ENCODE measurements around the gene CALB2. TPM values are rescaled to one million over a fixed set of nuclear protein-coding genes. Genes with fewer than 3 reads are reported as not detected.

CALB2 gene
- total and polyA plus RNA-seq, 2 of the 4 experiments (the other 2 are of a cell fraction): 0.18 to 0.32 TPM

GRCh38 chr16:71352963-71353460 lies 5.5 kb upstream of the CALB2 start:
- no peak overlapping the region for H2AK5ac ChIP-seq (ENCODE audit: low read depth, low read length)
- no peak overlapping the region for H3K18ac ChIP-seq (ENCODE audit: low read depth, low read length)
- H3K9me3 ChIP-seq (ENCODE audit: control insufficient read depth, insufficient read depth, low read length): no peaks in the 10 kb centered on the region
- no peak overlapping the region for H3K4me3 ChIP-seq (ENCODE audit: insufficient read depth, low read depth, low read length)
- H3K9me1 ChIP-seq (ENCODE audit: insufficient read depth, low read length): no peaks in the 10 kb centered on the region
- no CpG with 5 or more reads among the region's 1 CpG for WGBS, 2 experiments (ENCODE audit: extremely low coverage in 2 of 2, insufficient read length in 1 of 2)
- H2BK20ac ChIP-seq (ENCODE audit: low read depth, low read length): no peak overlapping the region
- H2BK5ac ChIP-seq (ENCODE audit: low read depth, low read length, poor library complexity, severe bottlenecking): no peak overlapping the region
- H3K23ac ChIP-seq (ENCODE audit: low read depth, low read length): no peak overlapping the region
- H2AK9ac ChIP-seq (replicated peaks; ENCODE audit: low read depth, low read length, poor library complexity): no peak overlapping the region
- intact Hi-C loops (cut with micrococcal nuclease): loop anchor here (10.0 kb wide), 1 partner anchor 578 kb away; no protein-coding TSS in a partner anchor
- peaks cover 20% of the 10 kb centered on the region for H3K27me3 ChIP-seq (ENCODE audit: control insufficient read depth, insufficient read depth, low read length)
- no peak overlapping the region for H4K8ac ChIP-seq (ENCODE audit: low read depth in 2 of 2, low read length in 2 of 2)
- ATAC-seq (ENCODE audit: low read depth) (no peak), DNase-seq (no peak)
- H2BK120ac ChIP-seq (ENCODE audit: low read depth, low read length): no peak overlapping the region
- H3K79me1 ChIP-seq (ENCODE audit: low read depth in 1 of 2, low read length in 2 of 2): no peaks in the 10 kb centered on the region
- no peak overlapping the region for H3K56ac ChIP-seq (ENCODE audit: extremely low read depth, insufficient read depth, low read length)
- no peaks in the 10 kb centered on the region for H3K36me3 ChIP-seq (ENCODE audit: control insufficient read depth, insufficient read depth, low read length)
- no peak overlapping the region for H4K5ac ChIP-seq (ENCODE audit: low read depth, low read length)
- TF ChIP-seq RFX5 (IDR thresholded peaks at IDR 0.05; ENCODE audit: low read depth, low read length): no peak
- CTCF ChIA-PET: no interaction called here
- H3K27ac ChIP-seq (ENCODE audit: insufficient read depth, low read length): no peak overlapping the region
- no peak overlapping the region for H3K9ac ChIP-seq (ENCODE audit: low read depth, low read length)
- POLR2A ChIA-PET (ENCODE audit: unreplicated experiment): no interaction called here
- no peak overlapping the region for H2BK15ac ChIP-seq (ENCODE audit: low read depth, low read length)
- no peak overlapping the region for H3K14ac ChIP-seq (replicated peaks; ENCODE audit: low read depth, low read length)
- no peaks in the 10 kb centered on the region for H3K4me1 ChIP-seq (ENCODE audit: control insufficient read depth, insufficient read depth, low read length)
- dilution Hi-C loops (cut with HindIII; ENCODE audit: low sequenced_read_pairs, unreplicated experiment): no loop called here
- H4K91ac ChIP-seq (ENCODE audit: insufficient read depth, low read depth, low read length): no peak overlapping the region
- BruUV-seq (replicated peaks): no TSS peak
- no peak overlapping the region for H3K4ac ChIP-seq (ENCODE audit: low read depth, low read length)
- no peak overlapping the region for H2AFZ ChIP-seq (replicated peaks; ENCODE audit: low read length, poor library complexity)
- H4K20me1 ChIP-seq (ENCODE audit: insufficient read depth, low read length): no peaks in the 10 kb centered on the region
- in situ Hi-C loops (cut with MboI; ENCODE audit: low sequenced_read_pairs): loop anchor here (10.0 to 25.0 kb wide), 2 partner anchors 568 to 666 kb away; partner anchors contain the start of gene MTSS2
- no peak overlapping the region for H3K4me2 ChIP-seq (ENCODE audit: low read depth, low read length)
